Fibroblast of skin of back (primary cell): Measurements from ENCODE around the gene FAM163A.

ENCODE experiments used
- DNase-seq: peaks from one replicate; pipeline ENCODE4 v3.0.0-alpha.2; 2013

FAM163A gene

GRCh38 chr1:179860652-179861051 is 117.6 kb downstream of the FAM163A start:
- DNase-seq: no peak

- no peak for DNase-seq
Observed at GRCh38 chr1:179865377-179865776, 122.3 kb downstream of the FAM163A start.
